ENCODE results near the gene CCDC102B. TPM values are rescaled to one million over a fixed set of nuclear protein-coding genes. Genes with fewer than 3 reads are reported as not detected.

CCDC102B gene
- total RNA-seq, 4 donors from 2014 or later, result 3.8 to 15.1 (median 4.9) TPM

- no peak for TF ChIP-seq POLR2AphosphoS5 (IDR thresholded peaks at IDR 0.05)
- Histone ChIP-seq H3K4me1 (no peaks in the 10 kb centered on the region), H3K27ac (no peak overlapping the region), H3K36me3 (no peaks in the 10 kb centered on the region), H3K27me3 (no peaks in the 10 kb centered on the region), H3K4me3 (no peak overlapping the region), H3K9me3 (peaks cover 0 to 7% (median 0%) of the 10 kb centered on the region in 3 donors)
- ATAC-seq, result no peak
- 91 to 96% methylated on average over 2 of the region's 2 CpGs for WGBS, 2 donors (ENCODE audit: low coverage in 1 of 2)
Measured at GRCh38 chr18:68985172-68985820, 187.4 kb downstream of the CCDC102B start.

GRCh38 chr18:68991286-68991685 is 193.4 kb downstream of the CCDC102B start:
- no peak overlapping the region for H3K4me3 ChIP-seq
- no peak overlapping the region for H3K27ac ChIP-seq
- H3K4me1 ChIP-seq, result no peaks in the 10 kb centered on the region
- H3K9me3 ChIP-seq, result peaks cover 0 to 7% (median 0%) of the 10 kb centered on the region in 3 donors
- H3K27me3 ChIP-seq, result no peaks in the 10 kb centered on the region
- no peak for ATAC-seq
- TF ChIP-seq EP300 (IDR thresholded peaks at IDR 0.05), result no peak
- TF ChIP-seq POLR2AphosphoS5 (IDR thresholded peaks at IDR 0.05), result no peak
- no peaks in the 10 kb centered on the region for H3K36me3 ChIP-seq

- Histone ChIP-seq H3K4me1 (no peaks in the 10 kb centered on the region), H3K4me3 (no peak overlapping the region), H3K27ac (no peak overlapping the region), H3K36me3 (no peaks in the 10 kb centered on the region), H3K9me3 (peaks cover 0 to 4% (median 0%) of the 10 kb centered on the region in 3 donors), H3K27me3 (no peaks in the 10 kb centered on the region)
- TF ChIP-seq POLR2AphosphoS5 (IDR thresholded peaks at IDR 0.05) (no peak), POLR2A (IDR thresholded peaks at IDR 0.05) (no peak), EP300 (IDR thresholded peaks at IDR 0.05) (no peak), CTCF (IDR thresholded peaks at IDR 0.05) (no peak)
- WGBS, 2 donors (ENCODE audit: low coverage in 1 of 2), result 67 to 100% methylated on average over 1 to 2 of the region's 12 CpGs
- ATAC-seq, result no peak
Measured at GRCh38 chr18:68992719-68993482, 195.0 kb downstream of the CCDC102B start.

- Histone ChIP-seq H3K36me3 (no peaks in the 10 kb centered on the region), H3K27ac (no peak overlapping the region), H3K9me3 (no peaks in the 10 kb centered on the region), H3K4me3 (no peak overlapping the region), H3K27me3 (no peaks in the 10 kb centered on the region), H3K4me1 (no peaks in the 10 kb centered on the region)
- WGBS, 2 donors (ENCODE audit: low coverage in 1 of 2), result 62 to 100% methylated on average over 2 to 3 of the region's 4 CpGs
- TF ChIP-seq POLR2AphosphoS5 (IDR thresholded peaks at IDR 0.05) (no peak), CTCF (IDR thresholded peaks at IDR 0.05) (no peak), POLR2A (IDR thresholded peaks at IDR 0.05) (no peak), EP300 (IDR thresholded peaks at IDR 0.05) (no peak)
- ATAC-seq, result no peak
Measured at GRCh38 chr18:68995675-68996074, 197.8 kb downstream of the CCDC102B start.

DNA sequence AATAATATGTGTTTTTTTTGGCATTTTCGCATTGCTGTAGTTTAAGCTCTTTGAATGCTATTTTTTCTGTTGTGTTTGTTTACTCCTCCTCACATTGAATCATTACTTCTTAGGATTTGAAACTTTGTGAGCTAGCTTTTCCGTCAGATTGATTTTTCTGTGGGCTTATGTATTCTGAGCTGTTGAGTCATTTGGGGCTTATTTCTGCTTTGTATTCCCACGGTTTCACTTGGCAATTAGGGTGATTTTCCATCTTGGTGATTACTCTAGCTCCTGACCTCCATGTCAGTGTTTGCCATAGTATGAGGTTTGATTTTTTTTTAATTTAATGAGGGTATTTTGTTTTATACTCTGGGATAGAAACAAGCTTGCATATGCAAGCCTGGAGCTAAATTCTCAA is 200.0 kb downstream of the CCDC102B start:
- WGBS, 2 donors (ENCODE audit: low coverage in 1 of 2), result 45 to 53% methylated on average over 2 to 3 of the region's 3 CpGs
- Histone ChIP-seq H3K4me3 (no peak overlapping the region), H3K4me1 (no peaks in the 10 kb centered on the region), H3K9me3 (no peaks in the 10 kb centered on the region), H3K36me3 (no peaks in the 10 kb centered on the region), H3K27ac (no peak overlapping the region), H3K27me3 (no peaks in the 10 kb centered on the region)
- no peak for ATAC-seq
- no peak for TF ChIP-seq CTCF (IDR thresholded peaks at IDR 0.05)
- no peak for TF ChIP-seq POLR2AphosphoS5 (IDR thresholded peaks at IDR 0.05)
- no peak for TF ChIP-seq EP300 (IDR thresholded peaks at IDR 0.05)
- TF ChIP-seq POLR2A (IDR thresholded peaks at IDR 0.05), result no peak

- H3K36me3 ChIP-seq, result no peaks in the 10 kb centered on the region
- no peaks in the 10 kb centered on the region for H3K4me1 ChIP-seq
- H3K9me3 ChIP-seq, result no peaks in the 10 kb centered on the region
- no peak overlapping the region for H3K27ac ChIP-seq
- 84 to 93% methylated on average over 1 of the region's 1 CpG for WGBS, 2 donors (ENCODE audit: low coverage in 1 of 2)
- H3K4me3 ChIP-seq, result no peak overlapping the region
- no peak for ATAC-seq
- TF ChIP-seq CTCF (IDR thresholded peaks at IDR 0.05) (no peak), EP300 (IDR thresholded peaks at IDR 0.05) (no peak), POLR2AphosphoS5 (IDR thresholded peaks at IDR 0.05) (no peak), POLR2A (IDR thresholded peaks at IDR 0.05) (no peak)
- H3K27me3 ChIP-seq, result no peaks in the 10 kb centered on the region
Measured at GRCh38 chr18:69000366-69000765, 202.5 kb downstream of the CCDC102B start.
